Measurements from ENCODE around the gene NELFCD.
"Not testable (repeated sequence)": the region's sequence is repeated elsewhere in the genome, so short reads cannot be mapped to it uniquely, and the experiment has no call there.

Gene NELFCD

DNA sequence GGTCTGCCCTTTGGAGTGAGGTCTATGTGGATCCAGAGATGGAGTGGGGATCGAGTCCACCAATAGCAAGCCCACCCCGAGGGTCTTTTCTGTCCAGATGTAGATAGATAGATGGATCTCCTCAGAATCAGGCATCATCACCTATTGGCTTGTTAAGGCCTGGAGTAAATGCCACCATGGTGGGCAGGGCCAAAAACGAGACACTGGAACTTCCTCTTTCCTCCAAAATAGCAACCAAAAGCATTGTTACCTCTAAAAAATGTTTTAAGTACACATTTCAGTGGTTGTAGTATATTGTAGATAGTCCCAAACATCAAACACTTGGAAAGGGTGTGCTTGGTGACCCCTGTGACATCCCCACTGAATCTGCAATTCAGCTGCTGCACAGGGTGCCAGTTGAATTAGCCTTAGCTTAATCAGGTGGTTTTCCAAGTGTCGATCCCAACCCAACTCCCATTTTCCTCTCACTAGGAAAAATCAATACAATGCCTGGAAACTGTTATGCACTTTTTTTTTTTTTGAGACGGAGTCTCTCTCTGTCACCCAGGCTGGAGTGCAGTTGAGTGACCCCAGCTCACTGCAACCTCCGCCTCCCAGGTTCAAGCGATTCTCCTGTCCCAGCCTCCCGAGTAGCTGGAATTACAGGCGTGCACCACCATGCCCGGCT is 35.0 kb upstream of the NELFCD start:
- no peak overlapping the region for H2BK5ac ChIP-seq (ENCODE audit: low read depth, low read length, poor library complexity, severe bottlenecking)
- no peak overlapping the region for H3K4me2 ChIP-seq (ENCODE audit: low read length, poor library complexity, severe bottlenecking)
- H4K91ac ChIP-seq (ENCODE audit: low read length): no peak overlapping the region
- no peak overlapping the region for H3K23ac ChIP-seq (ENCODE audit: low read length in 2 of 2)
- no peak overlapping the region for H4K8ac ChIP-seq (ENCODE audit: low read length)
- H3K18ac ChIP-seq (ENCODE audit: low read depth in 1 of 2, low read length in 2 of 2): no peak overlapping the region
- no peak overlapping the region for H3K27ac ChIP-seq (ENCODE audit: low read length, poor library complexity, severe bottlenecking)
- no peaks in the 10 kb centered on the region for H3K4me1 ChIP-seq (ENCODE audit: control insufficient read depth, insufficient read depth, low read depth, low read length)
- H3K36me3 ChIP-seq (ENCODE audit: control insufficient read depth in 1 of 2, insufficient read depth in 2 of 2, low read depth in 1 of 2, low read length in 2 of 2): no peaks in the 10 kb centered on the region
- no peaks in the 10 kb centered on the region for H3K27me3 ChIP-seq (ENCODE audit: control insufficient read depth in 1 of 2, insufficient read depth in 1 of 2, low read length in 2 of 2)
- H3K4me3 ChIP-seq (ENCODE audit: insufficient read depth in 1 of 2, low read depth in 1 of 2, low read length in 2 of 2): no peak overlapping the region
- no peak overlapping the region for H3K9ac ChIP-seq (ENCODE audit: low read length)
- no peak overlapping the region for H3K14ac ChIP-seq (ENCODE audit: low read length in 2 of 2)
- no peak overlapping the region for H2AK5ac ChIP-seq (ENCODE audit: low read length, severe bottlenecking)
- no peak overlapping the region for H2AFZ ChIP-seq (ENCODE audit: low read depth, low read length)
- H3K79me1 ChIP-seq (replicated peaks; ENCODE audit: low read length, poor library complexity, severe bottlenecking): no peaks in the 10 kb centered on the region
- no peak overlapping the region for H3K4ac ChIP-seq (ENCODE audit: low read depth in 1 of 2, low read length in 2 of 2)
- no peaks in the 10 kb centered on the region for H3K9me3 ChIP-seq (ENCODE audit: control insufficient read depth, low read length)
- no peak for DNase-seq
- H2BK120ac ChIP-seq (ENCODE audit: low read depth, low read length): no peak overlapping the region
- H2BK12ac ChIP-seq (ENCODE audit: low read length in 2 of 2): no peak overlapping the region
- 86% methylated on average over 10 of the region's 10 CpGs for WGBS
- no peak overlapping the region for H2BK15ac ChIP-seq (ENCODE audit: low read depth, poor library complexity, severe bottlenecking)

DNA sequence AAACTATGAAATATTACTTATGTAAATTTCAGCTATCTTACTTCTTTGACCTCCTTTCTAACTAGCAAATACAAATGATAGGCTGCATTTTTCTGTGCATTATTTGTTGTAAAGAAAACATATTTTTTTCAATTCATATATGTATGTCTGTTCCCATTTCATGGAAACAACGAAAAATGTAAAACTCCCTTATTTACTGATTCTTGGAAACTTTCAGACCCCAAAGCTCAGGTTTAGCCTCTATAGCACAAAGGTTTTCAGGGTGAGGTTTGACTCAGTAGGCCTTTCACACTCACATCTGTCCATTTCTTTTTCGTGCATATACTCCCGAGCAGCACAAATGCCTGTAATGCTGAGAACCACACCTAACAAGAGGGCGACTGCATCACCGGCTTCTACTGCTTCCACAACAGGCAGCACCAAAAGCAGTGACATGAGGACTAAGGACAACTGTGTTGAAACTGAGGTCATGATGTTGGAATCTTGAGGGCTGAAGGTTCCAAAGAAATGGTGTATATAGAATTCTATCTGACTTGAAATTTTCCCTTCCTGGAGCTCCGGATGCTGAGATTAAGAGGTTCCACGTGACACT is 33.2 kb upstream of the NELFCD start:
- not testable (repeated sequence) for H3K9ac ChIP-seq (ENCODE audit: low read length); H4K8ac ChIP-seq (ENCODE audit: low read length); H4K91ac ChIP-seq (ENCODE audit: low read length); H3K4me2 ChIP-seq (ENCODE audit: low read length, poor library complexity, severe bottlenecking); H3K79me1 ChIP-seq (replicated peaks; ENCODE audit: low read length, poor library complexity, severe bottlenecking); H2BK15ac ChIP-seq (ENCODE audit: low read depth, poor library complexity, severe bottlenecking); H3K4ac ChIP-seq (ENCODE audit: low read depth in 1 of 2, low read length in 2 of 2); H3K9me3 ChIP-seq (ENCODE audit: control insufficient read depth, low read length); H2BK5ac ChIP-seq (ENCODE audit: low read depth, low read length, poor library complexity, severe bottlenecking); H3K4me1 ChIP-seq (ENCODE audit: control insufficient read depth, insufficient read depth, low read depth, low read length); H3K27me3 ChIP-seq (ENCODE audit: control insufficient read depth in 1 of 2, insufficient read depth in 1 of 2, low read length in 2 of 2); H3K27ac ChIP-seq (ENCODE audit: low read length, poor library complexity, severe bottlenecking); H3K23ac ChIP-seq (ENCODE audit: low read length in 2 of 2); H2AFZ ChIP-seq (ENCODE audit: low read depth, low read length); H2BK120ac ChIP-seq (ENCODE audit: low read depth, low read length); H3K14ac ChIP-seq (ENCODE audit: low read length in 2 of 2); DNase-seq; H2BK12ac ChIP-seq (ENCODE audit: low read length in 2 of 2); H3K4me3 ChIP-seq (ENCODE audit: insufficient read depth in 1 of 2, low read depth in 1 of 2, low read length in 2 of 2); H2AK5ac ChIP-seq (ENCODE audit: low read length, severe bottlenecking); H3K18ac ChIP-seq (ENCODE audit: low read depth in 1 of 2, low read length in 2 of 2); H3K36me3 ChIP-seq (ENCODE audit: control insufficient read depth in 1 of 2, insufficient read depth in 2 of 2, low read depth in 1 of 2, low read length in 2 of 2)
- WGBS: 90% methylated on average over 7 of the region's 7 CpGs

DNA sequence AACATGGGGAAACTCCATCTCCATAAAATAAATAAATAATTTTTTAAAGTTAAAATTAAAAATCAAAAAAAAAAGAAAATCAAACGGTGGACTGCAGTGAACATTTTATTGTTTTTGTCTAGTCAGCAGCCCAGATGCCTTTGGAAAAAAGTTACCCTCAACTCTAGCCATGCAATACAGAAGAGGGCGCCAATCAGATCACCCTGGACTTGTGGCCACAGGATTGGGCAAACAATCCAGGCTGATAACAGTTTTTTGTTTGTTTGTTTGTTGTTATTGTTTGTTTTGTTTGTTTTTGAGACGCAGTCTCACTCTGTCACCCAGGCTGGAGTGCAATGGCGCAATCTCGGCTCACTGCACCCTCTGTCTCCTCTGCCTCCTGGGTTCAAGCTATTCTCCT is 30.5 kb upstream of the NELFCD start:
- H3K36me3 ChIP-seq (ENCODE audit: control insufficient read depth in 1 of 2, insufficient read depth in 2 of 2, low read depth in 1 of 2, low read length in 2 of 2): no peaks in the 10 kb centered on the region
- DNase-seq: no peak
- no peaks in the 10 kb centered on the region for H3K79me1 ChIP-seq (replicated peaks; ENCODE audit: low read length, poor library complexity, severe bottlenecking)
- H3K9ac ChIP-seq (ENCODE audit: low read length): no peak overlapping the region
- H2BK12ac ChIP-seq (ENCODE audit: low read length in 2 of 2): no peak overlapping the region
- H4K91ac ChIP-seq (ENCODE audit: low read length): no peak overlapping the region
- H3K27me3 ChIP-seq (ENCODE audit: control insufficient read depth in 1 of 2, insufficient read depth in 1 of 2, low read length in 2 of 2): no peaks in the 10 kb centered on the region
- no peak overlapping the region for H3K4me3 ChIP-seq (ENCODE audit: insufficient read depth in 1 of 2, low read depth in 1 of 2, low read length in 2 of 2)
- no peak overlapping the region for H2AFZ ChIP-seq (ENCODE audit: low read depth, low read length)
- no peak overlapping the region for H2BK120ac ChIP-seq (ENCODE audit: low read depth, low read length)
- no peak overlapping the region for H3K23ac ChIP-seq (ENCODE audit: low read length in 2 of 2)
- H2BK5ac ChIP-seq (ENCODE audit: low read depth, low read length, poor library complexity, severe bottlenecking): no peak overlapping the region
- no peaks in the 10 kb centered on the region for H3K4me1 ChIP-seq (ENCODE audit: control insufficient read depth, insufficient read depth, low read depth, low read length)
- WGBS: 84% methylated on average over 5 of the region's 5 CpGs
- H3K9me3 ChIP-seq (ENCODE audit: control insufficient read depth, low read length): no peaks in the 10 kb centered on the region
- H2BK15ac ChIP-seq (ENCODE audit: low read depth, poor library complexity, severe bottlenecking): no peak overlapping the region
- H3K18ac ChIP-seq (ENCODE audit: low read depth in 1 of 2, low read length in 2 of 2): no peak overlapping the region
- H3K27ac ChIP-seq (ENCODE audit: low read length, poor library complexity, severe bottlenecking): no peak overlapping the region
- H2AK5ac ChIP-seq (ENCODE audit: low read length, severe bottlenecking): no peak overlapping the region
- H4K8ac ChIP-seq (ENCODE audit: low read length): no peak overlapping the region
- no peak overlapping the region for H3K14ac ChIP-seq (ENCODE audit: low read length in 2 of 2)
- H3K4ac ChIP-seq (ENCODE audit: low read depth in 1 of 2, low read length in 2 of 2): no peak overlapping the region
- H3K4me2 ChIP-seq (ENCODE audit: low read length, poor library complexity, severe bottlenecking): no peak overlapping the region

DNA sequence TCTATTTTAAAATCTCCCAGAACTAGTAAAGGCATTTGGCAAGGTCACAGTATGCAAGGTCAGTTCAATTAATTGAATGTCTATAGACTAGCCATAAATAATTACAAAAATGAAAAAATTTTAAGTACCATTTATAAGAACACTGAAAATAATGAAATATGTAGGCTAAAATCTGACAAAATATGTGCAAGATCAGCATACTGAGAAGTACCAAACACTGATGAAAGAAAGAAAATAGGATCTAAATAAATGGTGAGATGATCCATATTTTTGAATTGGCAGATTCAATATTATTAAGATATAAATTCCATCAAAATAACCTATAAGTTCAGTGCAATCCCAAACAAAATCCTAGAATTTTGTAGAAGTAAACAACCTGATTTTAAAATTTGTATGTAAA is 28.0 kb upstream of the NELFCD start:
- no peak overlapping the region for H3K4ac ChIP-seq (ENCODE audit: low read depth in 1 of 2, low read length in 2 of 2)
- H3K9me3 ChIP-seq (ENCODE audit: control insufficient read depth, low read length): no peaks in the 10 kb centered on the region
- no peaks in the 10 kb centered on the region for H3K4me1 ChIP-seq (ENCODE audit: control insufficient read depth, insufficient read depth, low read depth, low read length)
- H3K4me3 ChIP-seq (ENCODE audit: insufficient read depth in 1 of 2, low read depth in 1 of 2, low read length in 2 of 2): no peak overlapping the region
- no peak overlapping the region for H3K18ac ChIP-seq (ENCODE audit: low read depth in 1 of 2, low read length in 2 of 2)
- H2AK5ac ChIP-seq (ENCODE audit: low read length, severe bottlenecking): no peak overlapping the region
- no peak overlapping the region for H4K91ac ChIP-seq (ENCODE audit: low read length)
- no peak overlapping the region for H3K14ac ChIP-seq (ENCODE audit: low read length in 2 of 2)
- H3K4me2 ChIP-seq (ENCODE audit: low read length, poor library complexity, severe bottlenecking): no peak overlapping the region
- no peak overlapping the region for H3K23ac ChIP-seq (ENCODE audit: low read length in 2 of 2)
- no peak overlapping the region for H2AFZ ChIP-seq (ENCODE audit: low read depth, low read length)
- no peaks in the 10 kb centered on the region for H3K36me3 ChIP-seq (ENCODE audit: control insufficient read depth in 1 of 2, insufficient read depth in 2 of 2, low read depth in 1 of 2, low read length in 2 of 2)
- H3K27ac ChIP-seq (ENCODE audit: low read length, poor library complexity, severe bottlenecking): no peak overlapping the region
- no peak overlapping the region for H4K8ac ChIP-seq (ENCODE audit: low read length)
- H2BK120ac ChIP-seq (ENCODE audit: low read depth, low read length): no peak overlapping the region
- H2BK15ac ChIP-seq (ENCODE audit: low read depth, poor library complexity, severe bottlenecking): no peak overlapping the region
- no peak overlapping the region for H2BK5ac ChIP-seq (ENCODE audit: low read depth, low read length, poor library complexity, severe bottlenecking)
- no peaks in the 10 kb centered on the region for H3K79me1 ChIP-seq (replicated peaks; ENCODE audit: low read length, poor library complexity, severe bottlenecking)
- no peaks in the 10 kb centered on the region for H3K27me3 ChIP-seq (ENCODE audit: control insufficient read depth in 1 of 2, insufficient read depth in 1 of 2, low read length in 2 of 2)
- no peak overlapping the region for H2BK12ac ChIP-seq (ENCODE audit: low read length in 2 of 2)
- DNase-seq: no peak
- H3K9ac ChIP-seq (ENCODE audit: low read length): no peak overlapping the region

Data from mesenchymal stem cell (in vitro differentiated cells and primary cell).